Measurements from ENCODE around the gene PSMA7. TPM values are rescaled to one million over a fixed set of nuclear protein-coding genes. Genes with fewer than 3 reads are reported as not detected.

Gene PSMA7
- total RNA-seq, 1 donor from 2014 or later: 233 TPM

GRCh38 chr20:62157387-62158087 is 14.3 kb upstream of the PSMA7 start:
- H3K27me3 ChIP-seq (ENCODE audit: low read depth): no peaks in the 10 kb centered on the region
- DNase-seq: no peak
- H3K27ac ChIP-seq (replicated peaks): no peak overlapping the region
- H3K4me1 ChIP-seq: peaks cover 18% of the 10 kb centered on the region
- no peak for TF ChIP-seq CTCF (IDR thresholded peaks at IDR 0.05; ENCODE audit: borderline replicate concordance)
- peaks cover 43% of the 10 kb centered on the region for H3K36me3 ChIP-seq
- H3K9me3 ChIP-seq (replicated peaks): no peaks in the 10 kb centered on the region
- H3K4me3 ChIP-seq: no peak overlapping the region
- intact Hi-C loops (cut with micrococcal nuclease): no loop called here

- TF ChIP-seq CTCF (IDR thresholded peaks at IDR 0.05; ENCODE audit: borderline replicate concordance): peak; percentile 82
- Histone ChIP-seq H3K4me1 (peaks cover 18% of the 10 kb centered on the region), H3K36me3 (peaks cover 36% of the 10 kb centered on the region), H3K4me3 (no peak overlapping the region), H3K27ac (replicated peaks) (no peak overlapping the region), H3K9me3 (replicated peaks) (no peaks in the 10 kb centered on the region), H3K27me3 (ENCODE audit: low read depth) (no peaks in the 10 kb centered on the region)
- intact Hi-C loops (cut with micrococcal nuclease): no loop called here
- peak; percentile 60 for DNase-seq
Measured at GRCh38 chr20:62156592-62157386, 13.6 kb upstream of the PSMA7 start.

GRCh38 chr20:62156254-62156556 is 13.0 kb upstream of the PSMA7 start:
- DNase-seq: no peak
- H3K27ac ChIP-seq (replicated peaks): no peak overlapping the region
- peaks cover 20% of the 10 kb centered on the region for H3K4me1 ChIP-seq
- no peaks in the 10 kb centered on the region for H3K9me3 ChIP-seq (replicated peaks)
- peaks cover 30% of the 10 kb centered on the region for H3K36me3 ChIP-seq
- TF ChIP-seq CTCF (IDR thresholded peaks at IDR 0.05; ENCODE audit: borderline replicate concordance): no peak
- no peaks in the 10 kb centered on the region for H3K27me3 ChIP-seq (ENCODE audit: low read depth)
- H3K4me3 ChIP-seq: no peak overlapping the region
- intact Hi-C loops (cut with micrococcal nuclease): no loop called here

- Histone ChIP-seq H3K27me3 (ENCODE audit: low read depth) (no peaks in the 10 kb centered on the region), H3K36me3 (peaks cover 25% of the 10 kb centered on the region), H3K4me1 (peaks cover 25% of the 10 kb centered on the region), H3K4me3 (no peak overlapping the region), H3K9me3 (replicated peaks) (no peaks in the 10 kb centered on the region), H3K27ac (replicated peaks) (no peak overlapping the region)
- TF ChIP-seq CTCF (IDR thresholded peaks at IDR 0.05; ENCODE audit: borderline replicate concordance): no peak
- no peak for DNase-seq
- intact Hi-C loops (cut with micrococcal nuclease): no loop called here
Measured at GRCh38 chr20:62155428-62156253, 12.4 kb upstream of the PSMA7 start.

- Histone ChIP-seq H3K9me3 (replicated peaks) (no peaks in the 10 kb centered on the region), H3K36me3 (peaks cover 21% of the 10 kb centered on the region), H3K4me1 (peaks cover 41% of the 10 kb centered on the region), H3K27me3 (ENCODE audit: low read depth) (no peaks in the 10 kb centered on the region), H3K4me3 (no peak overlapping the region), H3K27ac (replicated peaks) (no peak overlapping the region)
- no peak for TF ChIP-seq CTCF (IDR thresholded peaks at IDR 0.05; ENCODE audit: borderline replicate concordance)
- no peak for DNase-seq
- intact Hi-C loops (cut with micrococcal nuclease): no loop called here
Measured at GRCh38 chr20:62151835-62152364, 8.7 kb upstream of the PSMA7 start.
